Esophagus squamous epithelium (tissue), 5 donors: Measurements from ENCODE around the gene BIRC5. TPM values are rescaled to one million over a fixed set of nuclear protein-coding genes. Genes with fewer than 3 reads are reported as not detected.

ENCODE experiments used
- DNase-seq: peaks from one replicate; lab custom pipeline; 2025; lab: John Stamatoyannopoulos, UW
- H3K27ac ChIP-seq, 4 donors: fragments of 200-600 bp; sonication (generic); one replicate each; pipeline ENCODE4 v1.5.1; 2016 to 2019; ENCODE audit warnings: mild to moderate bottlenecking in 1 of 4
- H3K27me3 ChIP-seq, 4 donors: fragments of 200-600 bp; sonication (generic); 1 replicate in 3 of 4; 2 replicates in 1 of 4; pipeline versions ENCODE4 v1.5.1 to v1.6.0; 2017 to 2021; ENCODE audit warnings: antibody characterized with exemption in 1 of 4
- H3K36me3 ChIP-seq, 3 donors: fragments of 200-600 bp; sonication (generic); one replicate each; pipeline ENCODE4 v1.5.1; 2016 to 2019
- H3K4me1 ChIP-seq, 3 donors: fragments of 200-600 bp; sonication (generic); one replicate each; pipeline ENCODE4 v1.5.1; 2017 to 2019
- H3K4me3 ChIP-seq, 4 donors: fragments of 200-600 bp; sonication (generic); 1 replicate in 3 of 4; 2 replicates in 1 of 4; pipeline ENCODE4 v1.5.1; 2016 to 2019; ENCODE audit warnings: mild to moderate bottlenecking in 2 of 4, moderate library complexity in 1 of 4
- H3K9me3 ChIP-seq, 3 donors: fragments of 200-600 bp; sonication (generic); one replicate each; pipeline ENCODE4 v1.5.1; 2016 to 2019
- CTCF ChIP-seq, 6 experiments: fragments of 450-650 bp in 4 of 6; fragments of 200-600 bp in 2 of 6; sonication (generic) in 2 of 6; IDR thresholded peaks; one replicate each; pipeline ENCODE4 v1.5.1; 2016 to 2019; ENCODE audit warnings: antibody characterized with exemption in 6 of 6, mild to moderate bottlenecking in 4 of 6, moderate library complexity in 4 of 6
- POLR2A ChIP-seq, 4 donors: fragments of 450-650 bp; IDR thresholded peaks; one replicate each; pipeline ENCODE4 v1.6.1; 2017; ENCODE audit warnings: antibody characterized with exemption in 4 of 4, mild to moderate bottlenecking in 4 of 4, moderate library complexity in 3 of 4
- WGBS, 2 donors: methylation state at CpG; one replicate each; pipeline ENCODE4 v1.1.5; 2018; 5-methylcytosine and 5-hydroxymethylcytosine counted together
- intact Hi-C: fragments of 100-400 bp; cut with DNase I; formaldehyde crosslinking; loops from one replicate; pipeline ENCODE4 v1.15.0; 2022
- total RNA-seq, 4 donors: library from RNA; depleted of rRNA; stranded (reverse); fragments of >200 nt; gene quantifications; one replicate each; pipeline ENCODE4 v1.1.0, GENCODE V29; 2016
- donor health status: DM: yes; HTN: yes; CAD: no.

Gene BIRC5
- total RNA-seq, 4 donors from 2014 or later, result 6.6 to 33.6 (median 21.0) TPM

- Histone ChIP-seq H3K36me3 (no peaks in the 10 kb centered on the region), H3K9me3 (no peaks in the 10 kb centered on the region), H3K4me3 (no peak overlapping the region), H3K27ac (no peak overlapping the region), H3K4me1 (peaks cover 0 to 14% (median 8%) of the 10 kb centered on the region in 3 donors), H3K27me3 (peaks cover 0 to 2% (median 0%) of the 10 kb centered on the region in 4 donors)
- DNase-seq, result no peak
- intact Hi-C loops, result no loop called here
- TF ChIP-seq POLR2A (IDR thresholded peaks at IDR 0.05) (no peak), CTCF (IDR thresholded peaks at IDR 0.05) (no peak)
- 61 to 89% methylated on average over 2 to 6 of the region's 9 CpGs for WGBS, 2 donors
Observed at GRCh38 chr17:78239489-78239931, 25.5 kb downstream of the BIRC5 start.

- Histone ChIP-seq H3K9me3 (no peaks in the 10 kb centered on the region), H3K4me1 (peaks cover 0 to 14% (median 8%) of the 10 kb centered on the region in 3 donors), H3K27me3 (no peaks in the 10 kb centered on the region), H3K4me3 (no peak overlapping the region), H3K36me3 (no peaks in the 10 kb centered on the region), H3K27ac (no peak overlapping the region)
- WGBS, 2 donors, result 52 to 85% methylated on average over 2 to 6 of the region's 12 CpGs
- no peak for DNase-seq
- TF ChIP-seq POLR2A (IDR thresholded peaks at IDR 0.05) (no peak), CTCF (IDR thresholded peaks at IDR 0.05) (no peak)
- intact Hi-C loops, result loop anchor here (10.0 kb wide), 1 partner anchor 125 kb away; no protein-coding TSS in a partner anchor
Observed at GRCh38 chr17:78240012-78240655, 26.1 kb downstream of the BIRC5 start.

- no peak for DNase-seq
- Histone ChIP-seq H3K27me3 (no peaks in the 10 kb centered on the region), H3K9me3 (no peaks in the 10 kb centered on the region), H3K27ac (no peak overlapping the region), H3K4me3 (no peak overlapping the region), H3K36me3 (no peaks in the 10 kb centered on the region), H3K4me1 (peaks cover 0 to 14% (median 8%) of the 10 kb centered on the region in 3 donors)
- 85 to 94% methylated on average over 4 to 5 of the region's 9 CpGs for WGBS, 2 donors
- TF ChIP-seq CTCF (IDR thresholded peaks at IDR 0.05) (no peak), POLR2A (IDR thresholded peaks at IDR 0.05) (no peak)
- intact Hi-C loops, result loop anchor here (10.0 kb wide), 1 partner anchor 126 kb away; no protein-coding TSS in a partner anchor
Observed at GRCh38 chr17:78240839-78241238, 26.8 kb downstream of the BIRC5 start.

DNA sequence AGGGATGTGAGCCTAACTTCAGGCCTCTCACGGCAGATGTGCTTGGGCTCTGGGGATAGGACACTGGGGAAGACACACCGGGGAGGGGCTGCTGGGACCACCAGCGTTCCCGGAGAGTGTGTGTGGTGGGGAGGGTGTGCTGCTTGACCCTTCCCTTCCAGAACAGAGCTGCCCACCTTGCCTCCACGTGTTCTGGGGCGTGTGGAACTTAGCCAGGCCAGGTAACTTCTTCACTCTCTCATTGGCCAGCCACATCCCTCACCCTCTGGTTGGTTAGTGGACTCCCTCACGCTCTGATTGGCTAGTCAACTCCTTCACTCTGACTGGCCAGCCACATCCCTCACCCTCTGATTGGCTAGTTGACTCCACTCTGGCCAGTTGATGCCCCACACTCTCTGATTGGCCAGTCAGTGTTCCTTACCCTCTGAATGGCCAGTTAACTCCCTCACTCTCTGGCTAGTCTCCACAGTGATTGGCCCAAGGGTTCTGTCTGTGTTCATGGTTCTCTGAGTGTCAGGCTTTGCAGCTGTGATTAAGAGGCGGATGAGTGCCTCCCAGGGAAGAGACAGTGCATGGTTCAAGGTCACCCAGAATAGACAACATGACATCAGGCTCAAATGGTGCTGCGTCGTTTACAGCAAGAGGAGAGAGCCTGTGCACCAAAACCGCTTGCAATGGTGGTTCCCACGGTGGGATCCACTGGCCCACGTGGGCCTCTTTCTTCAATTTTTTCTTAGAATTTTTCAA is 27.4 kb downstream of the BIRC5 start:
- H3K27me3 ChIP-seq, result no peaks in the 10 kb centered on the region
- TF ChIP-seq CTCF (IDR thresholded peaks at IDR 0.05) (no peak), POLR2A (IDR thresholded peaks at IDR 0.05) (no peak)
- H3K9me3 ChIP-seq, result no peaks in the 10 kb centered on the region
- no peaks in the 10 kb centered on the region for H3K36me3 ChIP-seq
- WGBS, 2 donors, result 89 to 94% methylated on average over 6 to 11 of the region's 13 CpGs
- no peak for DNase-seq
- intact Hi-C loops, result loop anchor here (10.0 kb wide), 1 partner anchor 127 kb away; no protein-coding TSS in a partner anchor
- peaks cover 0 to 14% (median 8%) of the 10 kb centered on the region in 3 donors for H3K4me1 ChIP-seq
- no peak overlapping the region for H3K27ac ChIP-seq
- no peak overlapping the region for H3K4me3 ChIP-seq
